GM19043 (cell line): Measurements from ENCODE around the gene APPL2.
"Not testable (repeated sequence)": the region's sequence is repeated elsewhere in the genome, so short reads cannot be mapped to it uniquely, and the experiment has no call there.

Experiments
- ATAC-seq: cut with Tn5 transposase; IDR thresholded peaks from one replicate; pipeline ENCODE4 v1.9.1; 2021; ENCODE audit warnings: low read depth; ENCODE audit not compliant: unreplicated experiment

Gene APPL2

DNA sequence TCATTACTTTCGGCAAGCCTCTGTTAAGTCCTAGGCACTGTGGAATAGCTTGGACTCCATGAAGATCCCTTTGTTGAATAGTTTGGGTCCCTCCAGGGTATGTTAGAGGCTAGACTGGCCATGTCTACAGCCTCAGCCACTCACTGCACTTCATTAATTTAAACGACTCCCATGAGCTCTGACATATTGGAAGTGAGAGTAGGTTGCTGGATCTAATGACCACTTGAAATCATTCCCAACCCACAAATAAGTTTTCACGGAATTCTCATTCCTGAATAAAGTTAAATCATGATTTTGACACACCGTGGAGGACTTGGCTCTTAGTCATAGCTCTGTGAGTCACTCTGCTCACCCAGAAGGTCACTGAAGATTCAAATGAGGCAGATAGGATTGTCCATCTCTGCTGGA, 21.4 kb upstream of the APPL2 start:
- no peak for ATAC-seq

DNA sequence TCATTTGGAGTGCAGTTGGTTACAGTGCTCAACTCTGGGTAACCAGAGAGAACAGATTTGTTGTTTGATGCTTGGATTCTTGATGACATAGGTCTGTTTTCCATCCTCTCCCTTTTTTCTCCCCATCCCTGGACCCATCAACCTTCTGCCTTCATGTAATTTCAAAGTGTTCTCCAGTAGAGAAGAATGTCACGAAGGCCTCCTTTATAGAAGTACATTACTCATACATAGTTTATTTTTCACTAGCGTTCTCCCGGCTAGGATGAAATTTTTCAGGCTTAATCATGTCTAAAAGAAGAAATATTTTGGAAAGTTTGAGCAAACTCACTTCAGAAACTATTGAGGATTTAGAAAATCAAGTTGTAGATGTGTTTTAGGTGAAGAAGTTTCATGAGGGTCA, 20.9 kb upstream of the APPL2 start:
- no peak for ATAC-seq

DNA sequence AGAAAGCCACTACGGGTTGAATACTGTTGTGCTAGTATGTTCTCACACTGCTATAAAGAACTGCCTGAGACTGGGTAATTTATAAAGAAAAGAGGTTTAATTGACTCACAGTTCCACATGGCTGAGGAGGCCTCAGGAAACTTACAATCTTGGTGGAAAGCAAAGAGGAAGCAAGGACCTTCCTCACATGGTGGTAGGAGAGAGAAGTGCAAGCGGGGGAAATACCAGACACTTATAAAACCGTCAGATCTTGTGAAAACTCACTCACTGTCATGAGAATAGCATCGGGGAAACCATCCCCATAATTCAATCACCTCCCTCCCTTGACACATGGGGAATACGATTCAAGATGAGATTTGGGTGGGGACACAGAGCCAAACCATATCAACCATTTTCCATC, 20.5 kb upstream of the APPL2 start:
- ATAC-seq = not testable (repeated sequence)

DNA sequence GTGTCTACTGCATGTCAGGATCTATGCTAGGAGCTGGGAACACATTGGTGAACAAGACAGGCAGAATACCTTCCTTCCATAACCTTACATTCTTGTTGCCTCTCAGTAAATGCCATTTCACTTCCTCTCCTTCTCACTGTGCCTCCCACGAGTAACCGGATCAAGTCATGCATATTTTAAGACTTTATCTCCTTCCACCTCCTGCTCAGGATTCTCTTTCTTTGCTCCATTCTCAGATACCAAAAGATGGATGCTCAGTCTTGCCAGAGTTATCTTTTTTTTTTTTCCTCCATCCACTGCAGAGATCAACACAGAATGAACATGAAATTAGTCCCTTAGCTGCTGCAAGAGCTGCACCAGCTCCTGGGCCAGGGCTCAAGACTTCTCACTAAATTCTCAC, 20.0 kb upstream of the APPL2 start:
- no peak for ATAC-seq

DNA sequence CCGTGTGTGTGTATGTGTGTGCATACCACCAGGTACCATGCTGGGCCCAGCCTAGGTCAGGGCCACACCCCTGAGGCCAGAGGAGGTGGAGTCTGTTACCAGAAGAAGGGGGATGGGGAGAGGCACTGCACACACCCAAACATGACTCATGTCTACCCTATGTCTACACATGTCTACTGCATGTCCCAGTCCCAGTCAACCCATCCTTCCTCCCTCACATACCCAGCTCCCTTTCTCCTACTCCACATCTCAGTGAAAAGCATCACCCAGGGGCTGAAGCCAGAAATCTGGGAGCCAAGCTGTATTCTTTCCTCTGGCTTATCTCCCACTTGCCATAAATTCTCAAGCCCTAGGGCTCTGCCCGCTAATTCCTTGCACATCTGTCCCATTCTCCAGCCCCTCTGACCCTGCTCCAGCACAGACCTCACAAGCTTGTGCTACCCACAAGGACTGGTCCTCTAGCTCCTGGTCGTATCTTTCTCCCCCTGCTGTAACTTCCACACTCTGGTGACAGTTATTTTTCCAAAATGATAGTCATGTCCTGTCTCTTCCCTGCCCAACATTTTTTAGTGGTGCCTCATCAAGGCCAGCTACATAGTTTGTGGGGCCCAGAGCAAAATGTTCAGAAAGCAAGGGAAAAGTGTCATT, 18.0 kb upstream of the APPL2 start:
- no peak for ATAC-seq

DNA sequence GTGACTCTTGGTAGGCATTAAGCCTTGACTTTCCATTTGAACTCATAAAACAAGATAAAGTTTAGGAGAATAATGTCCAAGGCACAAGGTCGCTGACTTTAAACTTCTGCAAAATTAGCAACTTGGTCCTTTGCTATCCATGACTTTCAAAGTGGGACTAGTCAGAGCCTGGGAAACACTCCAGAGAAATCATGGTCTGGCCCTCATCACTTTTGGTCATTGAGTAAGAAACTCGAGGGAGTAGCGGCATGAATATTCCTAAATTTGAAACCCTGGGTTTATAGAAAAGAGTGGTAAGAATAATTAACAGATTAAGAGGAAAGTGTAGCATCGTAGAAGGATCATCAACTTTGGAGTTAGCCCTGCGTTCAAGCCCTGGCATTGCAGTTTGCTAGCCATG, 16.9 kb upstream of the APPL2 start:
- ATAC-seq = no peak

DNA sequence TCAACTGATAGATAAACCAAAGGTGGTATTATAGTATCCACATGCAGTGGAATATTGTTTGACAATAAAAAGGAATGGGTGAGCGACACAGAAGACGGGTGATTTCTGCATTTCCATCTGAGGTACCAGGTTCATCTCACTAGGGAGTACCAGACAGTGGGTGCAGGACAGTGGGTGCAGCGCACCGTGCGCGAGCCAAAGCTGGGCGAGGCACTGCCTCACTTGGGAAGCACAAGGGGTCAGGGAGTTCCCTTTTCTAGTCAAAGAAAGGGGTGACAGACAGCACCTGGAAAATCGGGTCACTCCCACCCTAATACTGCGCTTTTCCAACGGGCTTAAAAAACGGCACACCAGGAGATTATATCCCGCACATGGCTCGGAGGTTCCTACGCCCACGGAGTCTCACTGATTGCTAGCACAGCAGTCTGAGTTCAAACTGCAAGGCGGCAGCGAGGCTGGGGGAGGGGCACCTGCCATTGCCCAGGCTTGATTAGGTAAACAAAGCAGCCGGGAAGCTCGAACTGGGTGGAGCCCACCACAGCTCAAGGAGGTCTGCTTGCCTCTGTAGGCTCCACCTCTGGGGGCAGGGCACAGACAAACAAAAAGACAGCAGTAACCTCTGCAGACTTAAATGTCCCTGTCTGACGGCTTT, 9.9 kb upstream of the APPL2 start:
- not testable (repeated sequence) for ATAC-seq

DNA sequence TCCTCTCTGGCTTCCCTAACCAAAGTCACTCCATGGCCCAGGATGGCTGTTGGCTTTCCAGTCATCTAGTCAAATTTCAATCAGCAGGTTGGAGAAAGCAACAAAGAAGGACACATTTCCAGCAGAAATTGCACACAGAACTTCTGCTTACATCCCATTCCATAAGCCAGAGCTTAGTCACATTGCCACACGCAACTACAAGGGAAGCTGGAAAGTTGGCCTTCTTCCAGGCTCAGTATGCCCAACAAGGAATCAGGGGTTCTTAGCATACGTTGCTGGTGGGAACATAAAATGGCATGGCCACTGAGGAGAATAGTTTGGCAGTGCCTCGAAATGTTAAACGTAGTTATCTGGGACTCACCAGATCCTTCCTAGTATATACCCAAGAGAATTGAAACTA, 9.3 kb upstream of the APPL2 start:
- no peak for ATAC-seq

DNA sequence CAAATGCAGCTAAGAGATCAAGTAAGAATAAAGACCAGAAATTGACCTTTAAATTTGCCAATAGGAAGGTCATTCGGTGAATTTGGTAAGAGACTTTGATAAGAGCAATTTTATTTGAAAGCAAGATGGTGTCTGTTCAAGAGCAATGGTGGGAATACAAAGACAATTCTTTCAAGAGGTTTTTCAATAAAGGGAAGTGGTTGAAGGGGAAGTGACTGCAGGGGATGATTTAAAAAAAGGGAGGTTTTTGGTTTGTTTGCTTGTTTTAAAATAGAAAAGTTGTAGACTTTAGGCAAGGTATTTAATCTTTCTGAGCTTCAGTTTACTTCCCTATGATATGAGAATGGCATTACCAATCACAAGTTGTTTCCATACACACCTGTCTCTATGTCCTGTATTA, 4.3 kb upstream of the APPL2 start:
- no peak for ATAC-seq

DNA sequence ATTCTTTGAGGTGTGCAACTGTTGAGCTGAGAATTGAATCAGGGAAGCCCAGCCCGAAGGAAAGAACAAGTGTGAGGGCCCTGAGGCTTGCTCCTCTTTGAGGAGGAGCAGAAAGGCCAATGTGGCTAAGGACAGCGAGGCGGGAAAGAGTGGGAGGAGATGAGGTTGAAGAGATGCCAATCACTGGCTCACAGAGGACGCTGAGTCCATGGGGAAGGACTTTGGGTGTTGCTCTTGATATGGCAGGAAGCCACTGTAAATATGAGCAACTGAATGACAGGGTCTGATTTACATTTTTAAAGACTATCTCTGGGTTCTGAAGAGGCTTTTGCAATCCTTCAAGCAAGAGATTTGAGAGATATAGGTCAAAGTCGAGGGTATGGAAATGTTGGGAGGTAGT, 3.3 kb upstream of the APPL2 start:
- ATAC-seq = no peak

DNA sequence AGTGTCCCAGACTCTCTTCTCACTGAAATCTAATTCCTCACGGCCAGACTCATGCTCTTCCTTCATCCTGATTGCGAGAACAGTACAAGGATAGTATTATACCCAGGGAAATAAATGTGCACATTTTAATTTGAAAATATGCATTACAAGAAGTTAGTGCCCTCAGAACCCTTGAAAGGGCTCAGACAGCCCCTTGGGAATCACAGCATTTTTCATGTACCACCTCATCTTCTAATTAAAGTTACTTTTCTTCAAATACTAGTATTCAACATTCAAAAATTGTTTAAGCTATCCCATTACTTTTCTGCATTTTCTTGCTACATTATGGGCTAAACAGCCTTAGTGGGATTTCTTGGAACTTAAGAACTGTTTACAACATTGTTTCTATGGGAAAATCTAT, 1.7 kb upstream of the APPL2 start:
- ATAC-seq = no peak

DNA sequence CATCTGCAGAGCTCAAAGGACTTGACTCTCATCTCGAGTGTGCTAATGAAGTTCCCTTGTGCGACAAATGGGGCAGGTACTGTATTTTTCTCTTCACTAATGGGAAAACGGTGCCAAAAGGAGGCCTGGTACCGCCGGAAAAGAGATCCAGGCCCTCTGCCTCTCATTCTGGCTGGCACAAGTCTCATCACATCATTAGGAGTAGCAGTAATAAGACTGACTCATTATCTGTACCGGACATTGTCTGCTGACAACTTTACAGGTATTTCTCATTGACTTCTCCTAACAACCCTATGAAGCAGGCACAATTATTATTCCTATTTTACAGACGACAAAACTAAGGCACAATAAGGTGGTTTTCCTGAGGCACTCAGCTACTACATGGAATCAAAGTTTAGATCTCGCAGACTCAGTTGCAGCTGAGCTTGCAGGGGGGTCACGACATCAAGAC, 668 bp downstream of the APPL2 start:
- no peak for ATAC-seq

DNA sequence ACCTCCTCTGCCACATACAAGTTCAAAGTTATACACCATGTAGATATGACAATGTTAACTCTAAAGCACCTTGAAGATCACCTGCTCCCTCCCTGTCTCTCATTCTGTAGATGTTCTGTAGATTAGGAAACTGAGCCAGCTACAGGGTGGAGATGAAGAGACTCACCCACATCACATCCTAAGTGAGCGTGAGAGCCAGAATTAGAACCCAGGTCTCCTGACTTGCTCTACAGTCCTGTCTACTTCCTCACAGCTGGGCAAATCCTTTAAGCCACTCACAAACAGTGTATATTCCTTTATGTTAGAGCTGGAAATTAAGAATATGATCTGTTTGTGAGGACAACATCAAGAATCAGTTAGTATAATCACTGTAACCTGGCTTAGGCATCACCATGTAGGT, 1.8 kb downstream of the APPL2 start:
- ATAC-seq = no peak

DNA sequence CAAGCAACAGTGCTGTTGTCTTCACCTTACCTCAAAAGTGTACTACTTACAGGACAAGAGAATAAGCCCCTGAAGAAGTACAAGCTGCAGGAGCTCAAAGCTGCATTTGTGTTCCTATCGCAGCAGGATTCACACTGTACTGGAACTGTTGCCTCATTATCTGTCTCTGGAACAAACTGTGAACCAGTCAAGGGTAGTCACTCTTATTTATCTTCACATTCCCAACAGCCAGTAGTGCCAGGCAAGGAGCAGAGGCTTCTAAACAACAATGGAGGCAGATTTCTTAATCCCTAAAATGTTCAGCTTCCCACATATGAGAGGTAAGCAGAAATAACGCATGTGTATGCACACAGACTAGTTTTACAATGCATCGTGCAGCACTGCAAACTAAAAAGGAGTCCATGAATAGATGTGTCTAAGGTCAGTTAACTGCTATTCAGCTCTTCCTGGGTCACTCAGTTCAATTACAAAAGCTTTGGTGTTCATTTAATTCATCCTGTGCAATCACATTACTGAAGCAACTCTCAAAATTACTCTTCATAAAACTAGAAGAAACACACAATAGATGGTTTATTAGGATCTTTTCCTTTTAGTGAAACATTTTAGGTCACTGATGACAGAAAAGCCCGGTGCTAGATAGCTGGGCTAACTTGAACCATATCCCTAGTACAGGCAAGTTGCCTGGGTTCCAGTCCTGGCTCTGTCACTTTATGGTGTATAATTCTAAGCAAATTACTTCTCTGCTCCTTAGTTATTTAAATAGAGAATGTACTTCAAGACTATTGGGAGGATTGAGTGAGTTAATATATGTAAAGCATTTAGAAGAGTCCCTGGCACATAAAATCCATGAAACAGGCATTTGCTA, 2.7 kb downstream of the APPL2 start:
- ATAC-seq = no peak

DNA sequence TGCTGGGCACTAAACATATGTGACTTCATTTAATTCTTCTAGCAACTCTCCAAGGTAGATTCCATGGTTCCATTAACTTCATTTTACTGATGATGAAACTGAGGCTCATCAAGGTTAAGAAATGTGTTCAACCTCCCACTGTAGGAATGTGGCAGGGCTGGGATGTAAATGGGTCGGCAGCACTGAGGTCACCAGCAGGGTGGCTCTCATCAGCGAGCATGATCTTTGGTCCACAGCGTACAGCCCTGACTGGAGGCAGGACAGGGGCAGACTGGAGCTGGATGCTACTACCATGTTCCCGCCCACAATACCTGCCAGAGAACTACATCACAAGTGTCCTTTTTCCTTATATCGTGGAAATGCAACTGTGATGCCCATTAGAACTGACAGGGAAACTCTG, 4.6 kb downstream of the APPL2 start:
- ATAC-seq = no peak

DNA sequence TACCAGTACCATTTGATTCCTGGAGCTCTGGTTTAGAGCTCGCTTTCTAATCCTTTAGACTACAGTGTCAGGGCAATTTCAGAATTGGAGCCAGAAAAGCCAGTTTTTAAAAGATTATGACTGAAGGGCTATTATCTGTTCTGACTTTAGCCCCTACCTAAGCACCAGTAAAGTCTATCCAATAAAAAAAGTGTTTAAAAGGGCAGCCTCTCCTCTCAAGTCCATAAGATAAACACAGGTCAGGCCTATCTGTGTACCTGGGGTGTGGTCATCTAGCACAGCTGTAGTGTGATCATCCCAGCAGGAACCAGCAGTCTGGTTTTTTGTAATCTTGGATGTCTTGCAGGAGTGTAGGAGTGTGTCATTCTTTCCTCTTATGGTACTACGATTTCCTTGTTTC, 6.6 kb downstream of the APPL2 start:
- no peak for ATAC-seq

DNA sequence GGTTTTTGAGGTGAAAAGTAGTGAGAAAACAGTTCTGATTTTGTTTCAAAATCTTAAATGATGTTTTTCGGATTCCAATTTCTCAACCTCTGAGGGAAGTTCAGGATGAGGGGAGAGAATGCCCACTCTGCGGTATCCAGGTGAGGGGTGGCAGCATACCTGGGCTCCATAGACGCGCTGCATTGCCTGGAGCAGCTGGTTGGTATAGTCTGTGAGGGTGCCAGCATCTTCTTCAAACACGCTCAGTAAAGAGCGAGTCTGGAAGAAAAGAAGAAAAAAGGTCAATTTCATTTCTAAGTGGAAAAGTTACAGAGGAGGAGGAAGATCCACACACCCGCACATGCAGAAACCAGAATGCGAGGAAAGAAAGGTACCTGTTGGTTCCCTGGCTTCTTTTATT, 7.0 kb downstream of the APPL2 start:
- no peak for ATAC-seq

DNA sequence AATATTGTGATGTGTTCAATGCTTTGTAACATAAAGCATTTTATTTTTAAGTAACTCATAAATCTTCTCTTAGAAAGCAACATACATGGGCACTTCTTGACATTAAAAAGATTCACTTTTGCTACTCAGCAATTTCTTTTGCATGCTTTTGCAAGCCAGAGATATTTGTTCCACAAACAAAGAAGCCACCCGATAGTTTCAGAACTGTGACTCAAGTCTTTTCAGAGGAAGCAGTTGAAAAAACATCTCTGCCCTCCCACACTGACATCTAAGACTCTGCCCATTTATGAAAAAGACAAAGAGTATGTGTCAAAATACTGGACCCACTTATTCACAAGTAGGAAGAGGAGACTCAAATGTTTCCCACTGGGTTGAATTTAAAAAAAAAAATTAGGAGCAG, 7.5 kb downstream of the APPL2 start:
- ATAC-seq = no peak

DNA sequence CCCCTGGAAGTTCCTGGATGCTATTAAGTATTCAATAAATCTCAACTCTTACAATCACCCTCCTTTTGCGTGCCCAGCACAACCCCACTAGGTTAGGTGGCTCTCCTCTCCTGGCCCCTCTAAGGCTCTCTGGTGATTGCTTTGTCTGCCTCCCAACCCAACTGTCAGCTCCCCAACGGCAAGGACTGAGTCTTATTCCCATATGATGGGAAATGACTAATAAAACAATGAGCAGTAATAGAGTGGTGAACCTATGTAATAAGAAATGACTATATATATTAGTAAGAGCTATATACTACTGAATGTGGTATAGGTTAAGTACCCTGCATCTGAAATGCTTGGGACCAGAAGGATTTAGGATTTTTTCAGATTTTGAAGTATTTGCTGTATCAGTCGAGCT, 8.1 kb downstream of the APPL2 start:
- no peak for ATAC-seq

DNA sequence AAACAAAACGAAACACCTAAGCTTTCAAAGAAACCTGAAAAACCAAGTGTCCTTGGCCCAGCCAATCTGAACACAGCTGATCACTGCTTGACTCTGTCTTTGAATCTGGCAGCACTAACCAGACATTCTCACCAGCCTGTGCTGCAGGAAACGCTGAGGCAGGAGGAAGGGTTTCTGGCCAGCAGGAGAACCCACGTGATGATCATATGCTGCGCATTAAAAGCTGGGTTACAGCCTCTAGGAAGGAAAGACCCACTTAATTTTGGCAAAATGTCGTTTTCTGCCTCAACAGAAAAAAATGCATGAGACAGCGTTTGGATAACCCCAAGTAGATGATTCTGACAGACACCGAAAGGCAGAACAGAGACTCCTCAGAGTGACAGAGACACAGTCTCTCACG, 9.8 kb downstream of the APPL2 start:
- ATAC-seq = peak; percentile 81

DNA sequence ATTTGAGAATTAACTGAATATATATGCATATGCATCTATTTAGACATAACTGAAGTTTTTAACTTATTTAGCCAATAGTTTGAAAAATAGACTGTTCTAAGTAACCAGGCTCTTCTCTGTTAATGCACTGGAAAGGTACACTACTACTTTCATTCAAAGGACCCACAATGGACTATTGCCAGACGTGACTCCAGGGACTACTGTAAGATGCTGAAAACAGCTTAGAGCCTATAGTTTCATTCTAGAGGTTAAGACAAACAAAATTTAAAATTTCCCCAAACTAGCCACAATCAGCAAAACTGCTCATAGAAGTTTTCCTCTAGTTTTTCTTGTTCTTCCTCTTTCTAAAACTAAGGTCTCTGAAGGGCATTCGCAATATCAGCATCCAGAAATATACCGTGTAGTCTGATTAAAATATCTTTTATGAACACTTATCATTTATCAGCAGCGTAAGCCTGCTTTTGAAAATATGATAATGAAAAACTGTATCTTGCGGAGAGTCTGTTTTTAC, 10.4 kb downstream of the APPL2 start:
- no peak for ATAC-seq

DNA sequence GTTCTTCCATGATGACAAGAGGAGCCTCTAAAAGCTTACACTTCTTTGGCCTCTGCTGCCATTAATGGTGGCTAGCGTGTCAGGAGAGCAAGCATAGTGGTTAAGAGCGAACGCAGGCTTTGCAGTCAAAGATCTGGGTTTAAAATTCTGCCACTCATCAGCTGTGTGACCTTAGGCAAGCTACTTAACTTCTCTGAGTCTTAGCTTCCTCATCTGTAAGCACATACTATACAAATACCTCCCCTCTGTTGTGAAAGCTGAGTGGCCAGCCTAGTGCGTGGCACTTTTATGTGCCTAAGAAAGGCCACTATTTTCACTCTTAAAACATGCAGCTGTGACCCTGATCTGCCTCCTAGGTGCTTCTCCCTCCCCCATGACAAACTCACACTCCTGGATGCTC, 11.6 kb downstream of the APPL2 start:
- no peak for ATAC-seq
